ENCODE data around the gene DAGLB. TPM values are rescaled to one million over a fixed set of nuclear protein-coding genes. Genes with fewer than 3 reads are reported as not detected.

DAGLB gene
- polyA plus RNA-seq, 1 experiment: 25.3 TPM

DNA sequence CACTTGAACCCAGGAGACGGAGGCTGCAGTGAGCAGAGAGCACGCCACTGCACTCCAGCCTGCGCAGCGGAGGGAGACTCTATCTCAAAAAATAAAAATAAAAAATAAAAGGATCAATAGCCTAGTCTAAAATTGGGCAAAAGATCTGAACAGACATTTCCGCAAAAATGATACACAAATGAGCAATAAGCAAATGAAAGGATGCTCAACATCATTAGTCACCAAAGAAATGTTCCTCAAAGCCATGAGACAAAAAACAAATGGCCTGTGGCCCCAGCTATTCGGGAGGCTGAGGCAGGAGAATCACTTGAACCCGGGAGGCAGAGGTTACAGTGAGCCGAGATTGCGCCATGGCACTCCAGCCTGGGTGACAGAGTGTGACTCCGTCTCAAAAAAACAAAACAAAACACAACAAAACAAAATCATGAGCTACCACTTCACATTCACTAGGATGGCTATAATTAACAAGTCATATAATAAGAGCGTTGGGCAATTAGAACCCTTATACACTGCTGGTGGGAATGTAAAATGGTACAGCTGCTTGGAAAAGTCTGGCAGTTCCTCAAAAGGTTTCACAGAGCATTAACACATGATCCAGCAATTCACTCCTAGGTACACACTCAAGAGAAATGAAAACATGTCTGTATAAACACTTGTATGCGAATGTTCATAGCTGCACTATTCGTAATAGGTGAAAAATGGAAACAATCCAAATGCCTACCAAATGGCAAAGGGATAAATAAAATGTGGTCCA lies 3.1 kb downstream of the DAGLB start:
- CTCF ChIA-PET: no interaction called here
- no peaks in the 10 kb centered on the region for H3K27me3 ChIP-seq (ENCODE audit: control insufficient read depth, insufficient read depth, low read length)
- peak overlapping the region; percentile 92 for H3K27ac ChIP-seq (ENCODE audit: low read depth, low read length)
- DNase-seq (ENCODE audit: low read depth, low spot score): no peak
- H3K9me3 ChIP-seq (ENCODE audit: control insufficient read depth, insufficient read depth, low read length): no peaks in the 10 kb centered on the region; the same call in 1 of the 2 replicates
- no peak overlapping the region for H3K4me3 ChIP-seq (ENCODE audit: low read depth, low read length)
- TF ChIP-seq, protein P1, sequence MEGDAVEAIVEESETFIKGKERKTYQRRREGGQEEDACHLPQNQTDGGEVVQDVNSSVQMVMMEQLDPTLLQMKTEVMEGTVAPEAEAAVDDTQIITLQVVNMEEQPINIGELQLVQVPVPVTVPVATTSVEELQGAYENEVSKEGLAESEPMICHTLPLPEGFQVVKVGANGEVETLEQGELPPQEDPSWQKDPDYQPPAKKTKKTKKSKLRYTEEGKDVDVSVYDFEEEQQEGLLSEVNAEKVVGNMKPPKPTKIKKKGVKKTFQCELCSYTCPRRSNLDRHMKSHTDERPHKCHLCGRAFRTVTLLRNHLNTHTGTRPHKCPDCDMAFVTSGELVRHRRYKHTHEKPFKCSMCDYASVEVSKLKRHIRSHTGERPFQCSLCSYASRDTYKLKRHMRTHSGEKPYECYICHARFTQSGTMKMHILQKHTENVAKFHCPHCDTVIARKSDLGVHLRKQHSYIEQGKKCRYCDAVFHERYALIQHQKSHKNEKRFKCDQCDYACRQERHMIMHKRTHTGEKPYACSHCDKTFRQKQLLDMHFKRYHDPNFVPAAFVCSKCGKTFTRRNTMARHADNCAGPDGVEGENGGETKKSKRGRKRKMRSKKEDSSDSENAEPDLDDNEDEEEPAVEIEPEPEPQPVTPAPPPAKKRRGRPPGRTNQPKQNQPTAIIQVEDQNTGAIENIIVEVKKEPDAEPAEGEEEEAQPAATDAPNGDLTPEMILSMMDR (IDR thresholded peaks at IDR 0.05; ENCODE audit: low read depth, low read length): no peak
- POLR2A ChIA-PET: no interaction called here

DNA sequence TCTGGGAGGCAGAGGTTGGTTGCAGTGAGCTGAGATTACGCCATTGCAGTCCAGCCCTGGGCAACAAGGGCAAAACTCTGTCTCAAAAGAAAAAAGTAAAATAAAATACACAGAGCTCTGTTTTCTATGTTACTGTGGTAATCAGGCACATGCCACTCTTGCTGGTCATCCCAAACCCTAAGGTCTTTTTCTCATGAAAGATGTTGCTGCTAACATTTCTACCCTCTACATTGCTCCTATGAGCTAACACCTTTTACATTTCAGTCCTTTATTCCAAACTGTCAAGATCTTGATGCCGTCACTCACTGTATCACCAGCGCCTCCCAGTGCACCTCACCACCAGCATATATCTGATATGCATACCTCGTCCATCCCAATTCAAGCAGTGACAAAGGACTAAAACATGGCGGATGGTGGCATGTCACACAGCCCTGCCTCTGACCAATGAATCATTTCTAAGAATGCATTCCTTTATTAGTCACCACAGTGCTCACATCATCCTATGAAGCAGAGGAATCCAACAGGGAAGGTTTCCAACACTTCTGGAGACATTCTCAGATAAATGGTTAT lies 4.3 kb downstream of the DAGLB start:
- H3K27me3 ChIP-seq (ENCODE audit: control insufficient read depth, insufficient read depth, low read length): no peaks in the 10 kb centered on the region
- DNase-seq (ENCODE audit: low read depth, low spot score): peak; percentile 65
- CTCF ChIA-PET: interaction anchor here (1.1 to 1.2 kb wide), 3 partner anchors 9 to 447 kb away, joined by 4 to 7 read pairs (median 5); no protein-coding TSS in a partner anchor
- TF ChIP-seq, protein P1 (IDR thresholded peaks at IDR 0.05; ENCODE audit: low read depth, low read length): no peak
- no peak overlapping the region for H3K4me3 ChIP-seq (ENCODE audit: low read depth, low read length)
- peak overlapping the region; percentile 92 for H3K27ac ChIP-seq (ENCODE audit: low read depth, low read length)
- H3K9me3 ChIP-seq (ENCODE audit: control insufficient read depth, insufficient read depth, low read length): no peaks in the 10 kb centered on the region; the same call in 1 of the 2 replicates
- POLR2A ChIA-PET: interaction anchor here (0.7 kb wide), 1 partner anchor 11 kb away, joined by 8 read pairs; no protein-coding TSS in a partner anchor

- TF ChIP-seq, protein P1 (IDR thresholded peaks at IDR 0.05; ENCODE audit: low read depth, low read length): no peak
- Histone ChIP-seq H3K27ac (ENCODE audit: low read depth, low read length) (peak overlapping the region; percentile 70), H3K27me3 (ENCODE audit: control insufficient read depth, insufficient read depth, low read length) (no peaks in the 10 kb centered on the region), H3K9me3 (ENCODE audit: control insufficient read depth, insufficient read depth, low read length) (no peaks in the 10 kb centered on the region), H3K4me3 (ENCODE audit: low read depth, low read length) (no peak overlapping the region)
- POLR2A ChIA-PET: interaction anchor here (0.5 kb wide), 1 partner anchor 355 kb away, joined by 6 read pairs; no protein-coding TSS in a partner anchor
- CTCF ChIA-PET: interaction anchor here (0.7 kb wide), 1 partner anchor 12 kb away, joined by 3 read pairs; no protein-coding TSS in a partner anchor
- DNase-seq (ENCODE audit: low read depth, low spot score): no peak
Observed at GRCh38 chr7:6442114-6442513, 5.6 kb downstream of the DAGLB start.

GRCh38 chr7:6440381-6440780 lies 7.4 kb downstream of the DAGLB start:
- CTCF ChIA-PET: interaction anchor here (1.4 kb wide), 1 partner anchor 8 kb away, joined by 3 read pairs; the partner anchor contains the start of gene DAGLB
- H3K4me3 ChIP-seq (ENCODE audit: low read depth, low read length): no peak overlapping the region
- H3K27ac ChIP-seq (ENCODE audit: low read depth, low read length): no peak overlapping the region
- H3K9me3 ChIP-seq (ENCODE audit: control insufficient read depth, insufficient read depth, low read length): no peaks in the 10 kb centered on the region
- POLR2A ChIA-PET: no interaction called here
- no peak for DNase-seq (ENCODE audit: low read depth, low spot score)
- no peaks in the 10 kb centered on the region for H3K27me3 ChIP-seq (ENCODE audit: control insufficient read depth, insufficient read depth, low read length)
- TF ChIP-seq, protein P1 (IDR thresholded peaks at IDR 0.05; ENCODE audit: low read depth, low read length): no peak

DNA sequence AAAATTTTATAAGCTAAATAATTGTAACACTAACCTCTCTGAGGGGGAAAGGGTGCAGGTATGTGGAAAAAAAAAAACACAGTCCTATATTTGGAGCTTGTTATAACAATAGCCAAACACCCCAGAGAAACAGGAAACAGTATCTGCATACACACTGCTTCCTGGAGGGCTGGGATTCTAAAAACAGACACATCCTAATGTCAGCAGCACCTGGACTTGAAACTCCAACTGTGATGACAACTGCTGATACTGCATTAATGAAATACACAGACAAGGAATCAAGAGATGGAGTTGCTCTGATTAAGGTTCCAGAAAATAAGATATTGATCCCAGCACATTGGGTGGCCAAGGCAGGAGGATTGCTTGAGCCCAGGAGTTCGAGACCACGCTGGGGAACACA lies 9.3 kb downstream of the DAGLB start:
- Histone ChIP-seq H3K9me3 (ENCODE audit: control insufficient read depth, insufficient read depth, low read length) (no peaks in the 10 kb centered on the region), H3K27ac (ENCODE audit: low read depth, low read length) (no peak overlapping the region), H3K27me3 (ENCODE audit: control insufficient read depth, insufficient read depth, low read length) (no peaks in the 10 kb centered on the region), H3K4me3 (ENCODE audit: low read depth, low read length) (no peak overlapping the region)
- DNase-seq (ENCODE audit: low read depth, low spot score): no peak
- TF ChIP-seq, protein P1 (IDR thresholded peaks at IDR 0.05; ENCODE audit: low read depth, low read length): no peak
- POLR2A ChIA-PET: interaction anchor here (1.1 kb wide), 1 partner anchor 11 kb away, joined by 3 read pairs; no protein-coding TSS in a partner anchor
- CTCF ChIA-PET: interaction anchor here (0.9 kb wide), 1 partner anchor 441 kb away, joined by 5 read pairs; no protein-coding TSS in a partner anchor
